Prostate gland (tissue), 2 donors: ENCODE measurements around the gene HUNK.

Source experiments
- CTCF ChIP-seq, 4 experiments: fragments of 200-600 bp in 2 of 4; fragments of 450-650 bp in 2 of 4; sonication (generic) in 2 of 4; IDR thresholded peaks; 1 replicate in 3 of 4; 2 replicates in 1 of 4; pipeline ENCODE4 v1.5.1; 2016 to 2019; ENCODE audit warnings: antibody characterized with exemption in 4 of 4, mild to moderate bottlenecking in 2 of 4, moderate library complexity in 2 of 4
- POLR2A ChIP-seq: fragments of 450-650 bp; IDR thresholded peaks from one replicate; pipeline ENCODE4 v1.6.1; 2016; ENCODE audit warnings: antibody characterized with exemption, mild to moderate bottlenecking
- POLR2AphosphoS5 ChIP-seq: sonication (generic); formaldehyde crosslinking; IDR thresholded peaks from one replicate; pipeline ENCODE4 v1.6.1; 2017; ENCODE audit warnings: antibody characterized with exemption

- TF ChIP-seq POLR2A (no peak), CTCF (IDR thresholded peaks at IDR 0.05) (no peak), POLR2AphosphoS5 (no peak)
Observed at GRCh38 chr21:32020564-32020963, 147.7 kb downstream of the HUNK start.
